GM04503 (cell line): ENCODE data around the gene C12orf75.
"Not testable (repeated sequence)": the region's sequence is repeated elsewhere in the genome, so short reads cannot be mapped to it uniquely, and the experiment has no call there.

ENCODE experiments used
- DNase-seq: peaks from one replicate; pipeline ENCODE4 v3.0.0-alpha.2; 2012; ENCODE audit warnings: low read depth

The C12orf75 gene

GRCh38 chr12:105378911-105379310, 48.4 kb downstream of the C12orf75 start:
- DNase-seq: no peak

GRCh38 chr12:105382771-105383622, 52.5 kb downstream of the C12orf75 start:
- DNase-seq: peak; percentile 47

GRCh38 chr12:105384220-105384619, 53.7 kb downstream of the C12orf75 start:
- DNase-seq: no peak

GRCh38 chr12:105384916-105385535, 54.5 kb downstream of the C12orf75 start:
- DNase-seq: peak; percentile 57

- no peak for DNase-seq
Measured at GRCh38 chr12:105386431-105386830, 55.9 kb downstream of the C12orf75 start.

GRCh38 chr12:105391231-105391630, 60.7 kb downstream of the C12orf75 start:
- DNase-seq: no peak

GRCh38 chr12:105393587-105393986, 63.1 kb downstream of the C12orf75 start:
- no peak for DNase-seq

- DNase-seq: no peak
Measured at GRCh38 chr12:105396024-105396423, 65.5 kb downstream of the C12orf75 start.

GRCh38 chr12:105396983-105397382, 66.5 kb downstream of the C12orf75 start:
- no peak for DNase-seq

- no peak for DNase-seq
Measured at GRCh38 chr12:105398930-105399329, 68.4 kb downstream of the C12orf75 start.

GRCh38 chr12:105399428-105400081, 69.1 kb downstream of the C12orf75 start:
- DNase-seq: no peak

- no peak for DNase-seq
Measured at GRCh38 chr12:105400227-105400626, 69.7 kb downstream of the C12orf75 start.

GRCh38 chr12:105401198-105401597, 70.7 kb downstream of the C12orf75 start:
- no peak for DNase-seq

- DNase-seq: no peak
Measured at GRCh38 chr12:105402366-105402765, 71.9 kb downstream of the C12orf75 start.

GRCh38 chr12:105403095-105403494, 72.6 kb downstream of the C12orf75 start:
- no peak for DNase-seq

- DNase-seq: not testable (repeated sequence)
Measured at GRCh38 chr12:105404134-105404533, 73.6 kb downstream of the C12orf75 start.

- DNase-seq: no peak
Measured at GRCh38 chr12:105406497-105406896, 76.0 kb downstream of the C12orf75 start.

- no peak for DNase-seq
Measured at GRCh38 chr12:105409279-105409678, 78.8 kb downstream of the C12orf75 start.

- no peak for DNase-seq
Measured at GRCh38 chr12:105409801-105410471, 79.4 kb downstream of the C12orf75 start.

GRCh38 chr12:105413911-105414487, 83.5 kb downstream of the C12orf75 start:
- DNase-seq: no peak

GRCh38 chr12:105417732-105418131, 87.2 kb downstream of the C12orf75 start:
- no peak for DNase-seq

GRCh38 chr12:105418229-105418628, 87.7 kb downstream of the C12orf75 start:
- DNase-seq: peak; percentile 93
